ELR (cell line): ENCODE data around the gene S100A10.

Experiments used
- DNase-seq: peaks from one replicate; pipeline ENCODE4 v3.0.0-alpha.2; 2015; ENCODE audit warnings: low read depth

Gene S100A10

GRCh38 chr1:152013664-152014237 lies 20.1 kb upstream of the S100A10 start:
- DNase-seq = peak; percentile 69

- DNase-seq = no peak
Observed at GRCh38 chr1:152009691-152010090, 16.0 kb upstream of the S100A10 start.

- no peak for DNase-seq
Observed at GRCh38 chr1:152007047-152007446, 13.4 kb upstream of the S100A10 start.

GRCh38 chr1:152005360-152005912 lies 11.8 kb upstream of the S100A10 start:
- no peak for DNase-seq

- no peak for DNase-seq
Observed at GRCh38 chr1:152003846-152004442, 10.3 kb upstream of the S100A10 start.

- no peak for DNase-seq
Observed at GRCh38 chr1:152002960-152003359, 9.3 kb upstream of the S100A10 start.

GRCh38 chr1:152001631-152002584 lies 8.2 kb upstream of the S100A10 start:
- DNase-seq = peak; percentile 96

- DNase-seq = no peak
Observed at GRCh38 chr1:152000964-152001630, 7.4 kb upstream of the S100A10 start.

GRCh38 chr1:151998611-151999362 lies 5.1 kb upstream of the S100A10 start:
- DNase-seq = peak; percentile 82

- DNase-seq = peak; percentile 52
Observed at GRCh38 chr1:151997284-151997570, 3.6 kb upstream of the S100A10 start.

GRCh38 chr1:151995774-151996173 lies 2.1 kb upstream of the S100A10 start:
- peak; percentile 83 for DNase-seq

- DNase-seq = peak; percentile 97
Observed at GRCh38 chr1:151994956-151995355, 1.3 kb upstream of the S100A10 start.

- peak; percentile 63 for DNase-seq
Observed at GRCh38 chr1:151993084-151993733, 450 bp downstream of the S100A10 start.

GRCh38 chr1:151992303-151993083 lies 1.2 kb downstream of the S100A10 start:
- DNase-seq = peak; percentile 99

GRCh38 chr1:151991663-151992302 lies 1.9 kb downstream of the S100A10 start:
- DNase-seq = no peak

GRCh38 chr1:151990856-151991198 lies 2.8 kb downstream of the S100A10 start:
- peak; percentile 71 for DNase-seq

- no peak for DNase-seq
Observed at GRCh38 chr1:151990058-151990855, 3.4 kb downstream of the S100A10 start.

- peak; percentile 93 for DNase-seq
Observed at GRCh38 chr1:151989211-151989862, 4.3 kb downstream of the S100A10 start.
